NT2/D1 (cell line): ENCODE data around the gene RFX4.

ENCODE experiments used
- YY1 ChIP-seq: IDR thresholded peaks from 2 replicates; pipeline ENCODE4 v1.6.1; 2011; ENCODE audit not compliant: insufficient read length, insufficient read depth
- ZNF274 ChIP-seq: IDR thresholded peaks from 2 replicates; pipeline ENCODE4 v1.6.1; 2011; ENCODE audit warnings: mild to moderate bottlenecking, low read depth, low read length

DNA sequence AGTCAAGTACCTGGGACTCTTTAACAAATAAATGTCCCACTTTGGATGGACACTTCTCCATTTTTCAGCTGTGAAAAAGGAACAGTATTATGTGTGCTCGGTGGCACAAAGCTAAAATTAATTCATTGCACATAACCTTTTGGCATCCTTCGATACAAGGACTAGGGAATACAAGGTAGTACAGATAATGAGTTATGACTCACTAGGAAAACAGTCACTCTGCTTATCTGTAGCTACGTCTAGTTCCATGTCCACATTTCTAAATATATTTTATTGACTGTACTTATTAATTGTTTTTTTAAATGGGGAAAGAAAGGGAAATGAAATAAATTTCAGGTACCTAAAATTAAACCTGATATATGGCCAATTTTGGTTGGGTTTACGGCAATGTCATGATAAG lies 156.5 kb downstream of the RFX4 start:
- TF ChIP-seq YY1 (no peak), ZNF274 (no peak)
